Breast epithelium (tissue), 3 donors: ENCODE measurements around the gene RGPD8.
"Not testable (repeated sequence)": the region's sequence is repeated elsewhere in the genome, so short reads cannot be mapped to it uniquely, and the experiment has no call there.

Experiments used
- POLR2A ChIP-seq: fragments of 450-650 bp; IDR thresholded peaks from one replicate; pipeline ENCODE4 v1.6.1; 2016; ENCODE audit warnings: antibody characterized with exemption, mild to moderate bottlenecking, moderate library complexity
- POLR2AphosphoS5 ChIP-seq, 3 donors: sonication (generic); formaldehyde crosslinking; IDR thresholded peaks; one replicate each; pipeline ENCODE4 v1.6.1; 2017; ENCODE audit warnings: antibody characterized with exemption in 3 of 3
- TF ChIP-seq, protein P1 (sequence below), 3 donors: fragments of 450-650 bp; IDR thresholded peaks; one replicate each; pipeline ENCODE4 v1.5.1; 2016 to 2017; ENCODE audit warnings: antibody characterized with exemption in 3 of 3, mild to moderate bottlenecking in 3 of 3, moderate library complexity in 3 of 3

DNA sequence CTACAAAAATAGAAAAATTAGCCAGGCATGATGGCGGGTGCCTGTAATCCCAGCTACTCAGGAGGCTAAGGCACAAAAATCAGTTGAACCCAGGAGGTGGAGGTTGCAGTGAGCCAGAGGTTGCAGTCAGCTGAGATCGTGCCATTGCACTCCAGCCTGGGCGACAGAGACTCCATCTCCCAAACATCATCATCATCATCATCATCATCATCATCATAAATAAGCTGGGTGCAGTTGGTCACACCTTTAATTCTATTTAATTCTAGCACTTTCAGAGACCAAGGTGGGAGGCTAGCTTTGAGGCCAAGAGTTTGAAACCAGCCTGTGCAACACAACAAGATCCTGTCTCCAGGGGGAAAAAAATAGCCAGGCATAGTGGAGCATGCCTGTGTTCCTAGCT lies 8.9 kb downstream of the RGPD8 start:
- TF ChIP-seq, protein P1, sequence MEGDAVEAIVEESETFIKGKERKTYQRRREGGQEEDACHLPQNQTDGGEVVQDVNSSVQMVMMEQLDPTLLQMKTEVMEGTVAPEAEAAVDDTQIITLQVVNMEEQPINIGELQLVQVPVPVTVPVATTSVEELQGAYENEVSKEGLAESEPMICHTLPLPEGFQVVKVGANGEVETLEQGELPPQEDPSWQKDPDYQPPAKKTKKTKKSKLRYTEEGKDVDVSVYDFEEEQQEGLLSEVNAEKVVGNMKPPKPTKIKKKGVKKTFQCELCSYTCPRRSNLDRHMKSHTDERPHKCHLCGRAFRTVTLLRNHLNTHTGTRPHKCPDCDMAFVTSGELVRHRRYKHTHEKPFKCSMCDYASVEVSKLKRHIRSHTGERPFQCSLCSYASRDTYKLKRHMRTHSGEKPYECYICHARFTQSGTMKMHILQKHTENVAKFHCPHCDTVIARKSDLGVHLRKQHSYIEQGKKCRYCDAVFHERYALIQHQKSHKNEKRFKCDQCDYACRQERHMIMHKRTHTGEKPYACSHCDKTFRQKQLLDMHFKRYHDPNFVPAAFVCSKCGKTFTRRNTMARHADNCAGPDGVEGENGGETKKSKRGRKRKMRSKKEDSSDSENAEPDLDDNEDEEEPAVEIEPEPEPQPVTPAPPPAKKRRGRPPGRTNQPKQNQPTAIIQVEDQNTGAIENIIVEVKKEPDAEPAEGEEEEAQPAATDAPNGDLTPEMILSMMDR (IDR thresholded peaks at IDR 0.05) = not testable (repeated sequence)
- TF ChIP-seq POLR2A; POLR2AphosphoS5 (IDR thresholded peaks at IDR 0.05): not testable (repeated sequence)
